ENCODE measurements around the gene CDH6.

Gene CDH6

GRCh38 chr5:31250201-31250600, 56.7 kb downstream of the CDH6 start:
- TF ChIP-seq, protein P1, sequence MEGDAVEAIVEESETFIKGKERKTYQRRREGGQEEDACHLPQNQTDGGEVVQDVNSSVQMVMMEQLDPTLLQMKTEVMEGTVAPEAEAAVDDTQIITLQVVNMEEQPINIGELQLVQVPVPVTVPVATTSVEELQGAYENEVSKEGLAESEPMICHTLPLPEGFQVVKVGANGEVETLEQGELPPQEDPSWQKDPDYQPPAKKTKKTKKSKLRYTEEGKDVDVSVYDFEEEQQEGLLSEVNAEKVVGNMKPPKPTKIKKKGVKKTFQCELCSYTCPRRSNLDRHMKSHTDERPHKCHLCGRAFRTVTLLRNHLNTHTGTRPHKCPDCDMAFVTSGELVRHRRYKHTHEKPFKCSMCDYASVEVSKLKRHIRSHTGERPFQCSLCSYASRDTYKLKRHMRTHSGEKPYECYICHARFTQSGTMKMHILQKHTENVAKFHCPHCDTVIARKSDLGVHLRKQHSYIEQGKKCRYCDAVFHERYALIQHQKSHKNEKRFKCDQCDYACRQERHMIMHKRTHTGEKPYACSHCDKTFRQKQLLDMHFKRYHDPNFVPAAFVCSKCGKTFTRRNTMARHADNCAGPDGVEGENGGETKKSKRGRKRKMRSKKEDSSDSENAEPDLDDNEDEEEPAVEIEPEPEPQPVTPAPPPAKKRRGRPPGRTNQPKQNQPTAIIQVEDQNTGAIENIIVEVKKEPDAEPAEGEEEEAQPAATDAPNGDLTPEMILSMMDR (conservative IDR thresholded peaks at IDR 0.05; ENCODE audit: control insufficient read depth, insufficient read depth, low read depth, low read length): no peak
- H3K4me3 ChIP-seq (ENCODE audit: control insufficient read depth, low read depth, low read length): no peak overlapping the region
- DNase-seq (ENCODE audit: low read depth): no peak

DNA sequence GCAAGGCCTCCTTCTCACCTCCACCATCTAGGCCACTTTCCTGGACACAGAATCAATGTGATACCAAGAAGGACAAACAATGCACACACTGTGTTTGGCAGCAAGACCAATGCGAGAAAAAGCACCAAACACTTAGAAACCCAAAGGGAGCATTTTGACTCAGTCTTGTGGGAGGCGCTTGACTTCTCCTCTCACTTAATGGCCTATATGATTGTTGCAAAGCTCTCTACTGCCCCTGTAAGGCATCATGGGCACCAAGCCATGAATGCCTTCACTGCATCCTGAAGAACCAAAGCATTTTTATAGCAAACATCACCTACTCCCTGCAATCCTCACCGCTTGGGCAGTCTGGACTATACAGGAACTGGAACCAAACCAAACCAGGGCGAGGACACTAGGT, 57.5 kb downstream of the CDH6 start:
- DNase-seq (ENCODE audit: low read depth): no peak
- TF ChIP-seq, protein P1 (conservative IDR thresholded peaks at IDR 0.05; ENCODE audit: control insufficient read depth, insufficient read depth, low read depth, low read length): no peak
- no peak overlapping the region for H3K4me3 ChIP-seq (ENCODE audit: control insufficient read depth, low read depth, low read length)

DNA sequence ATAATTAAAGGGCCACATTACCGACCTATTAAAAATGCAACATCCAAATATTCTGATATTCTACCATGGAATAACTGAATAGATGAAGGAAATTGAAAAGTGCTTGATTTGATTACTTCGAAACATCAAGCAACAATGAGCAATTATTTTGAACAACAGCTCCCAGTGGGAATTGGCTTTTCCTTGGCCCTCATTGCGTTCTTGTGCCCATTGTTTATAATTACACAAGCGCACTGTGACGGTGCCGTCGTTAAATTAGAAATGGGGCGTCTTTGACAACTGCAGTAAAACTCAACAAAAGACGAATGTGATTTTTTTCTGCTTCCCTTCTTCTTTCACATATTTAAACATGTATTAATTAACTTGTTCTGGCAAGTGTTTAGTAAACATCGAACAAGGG, 61.6 kb downstream of the CDH6 start:
- TF ChIP-seq, protein P1 (conservative IDR thresholded peaks at IDR 0.05; ENCODE audit: control insufficient read depth, insufficient read depth, low read depth, low read length): no peak

DNA sequence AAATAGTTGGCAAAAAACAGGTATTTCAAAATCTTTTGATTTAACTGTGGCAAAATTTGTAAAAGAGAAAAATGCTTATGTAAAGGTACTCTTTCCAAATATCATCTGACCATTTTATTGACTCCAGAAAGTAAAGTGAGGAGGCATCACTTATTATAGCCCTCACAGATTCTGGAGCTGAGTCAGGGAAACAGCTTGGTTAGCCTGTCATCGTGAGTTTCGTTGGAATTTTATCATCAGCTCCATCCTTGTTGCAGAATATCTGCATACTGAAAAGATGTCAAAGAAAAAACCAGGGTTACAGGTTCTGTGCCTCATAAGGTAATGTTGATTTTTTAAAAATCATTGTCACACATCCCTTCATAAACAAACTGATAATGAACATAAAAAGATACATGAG, 74.8 kb downstream of the CDH6 start:
- no peak overlapping the region for H3K4me3 ChIP-seq (ENCODE audit: control insufficient read depth, low read depth, low read length)

More for the DNA sequence above, 61.6 kb downstream of the CDH6 start:
- no peak overlapping the region for H3K4me3 ChIP-seq (ENCODE audit: control insufficient read depth, low read depth, low read length)
- DNase-seq (ENCODE audit: low read depth): no peak

GRCh38 chr5:31268686-31269085, 75.2 kb downstream of the CDH6 start:
- DNase-seq (ENCODE audit: low read depth): no peak
- no peak overlapping the region for H3K4me3 ChIP-seq (ENCODE audit: control insufficient read depth, low read depth, low read length)
- TF ChIP-seq, protein P1 (conservative IDR thresholded peaks at IDR 0.05; ENCODE audit: control insufficient read depth, insufficient read depth, low read depth, low read length): no peak

More for the DNA sequence above, 74.8 kb downstream of the CDH6 start:
- no peak for DNase-seq (ENCODE audit: low read depth)
- TF ChIP-seq, protein P1 (conservative IDR thresholded peaks at IDR 0.05; ENCODE audit: control insufficient read depth, insufficient read depth, low read depth, low read length): no peak

DNA sequence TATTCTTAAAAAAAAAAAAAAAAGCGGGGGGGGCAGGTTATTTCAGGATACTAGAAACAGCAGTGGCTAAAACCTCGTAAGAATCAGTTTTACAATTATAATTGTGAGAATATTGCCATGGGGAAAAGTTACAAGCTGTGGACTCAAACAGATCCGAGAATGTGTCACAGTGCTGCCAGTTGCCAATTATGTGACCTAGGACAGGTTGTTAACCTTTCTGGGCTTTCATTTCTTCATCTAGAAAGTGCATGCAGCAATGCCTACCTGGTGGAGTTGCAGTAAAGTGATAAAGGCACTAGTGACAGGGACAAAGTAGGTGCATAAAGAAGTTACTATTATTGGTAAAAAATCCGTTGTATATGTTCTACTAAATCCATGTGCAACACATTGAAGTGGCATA, 75.8 kb downstream of the CDH6 start:
- TF ChIP-seq, protein P1 (conservative IDR thresholded peaks at IDR 0.05; ENCODE audit: control insufficient read depth, insufficient read depth, low read depth, low read length): no peak
- no peak for DNase-seq (ENCODE audit: low read depth)
- H3K4me3 ChIP-seq (ENCODE audit: control insufficient read depth, low read depth, low read length): no peak overlapping the region

DNA sequence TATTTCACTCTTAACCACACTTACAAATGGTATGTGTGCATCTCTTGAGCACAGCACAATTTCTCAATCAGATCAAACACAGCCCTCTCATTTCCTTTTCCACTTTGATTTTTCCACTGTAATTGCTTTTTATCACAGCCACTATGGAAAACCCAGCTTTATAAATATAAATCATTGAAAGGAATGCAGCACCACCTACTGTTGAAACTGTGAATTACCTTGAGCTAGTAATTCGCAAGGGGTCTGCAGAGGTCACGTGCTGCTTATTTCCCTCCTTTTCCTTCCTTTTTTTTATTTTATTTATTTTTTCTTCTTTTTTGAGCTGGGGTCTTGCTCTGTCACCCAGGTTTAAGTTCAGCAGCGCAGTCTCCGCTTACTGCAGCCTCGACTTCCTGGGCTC, 76.9 kb downstream of the CDH6 start:
- TF ChIP-seq, protein P1 (conservative IDR thresholded peaks at IDR 0.05; ENCODE audit: control insufficient read depth, insufficient read depth, low read depth, low read length): peak; percentile 41
- H3K4me3 ChIP-seq (ENCODE audit: control insufficient read depth, low read depth, low read length): no peak overlapping the region
- peak; percentile 8 for DNase-seq (ENCODE audit: low read depth)
